GM12864 (cell line): Measurements from ENCODE around the gene DRD2.

Experiments used
- DNase-seq: peaks from one replicate; pipeline ENCODE4 v3.0.0-alpha.2; 2011; ENCODE audit warnings: low read depth
- H3K4me3 ChIP-seq: 2 replicates; pipeline ENCODE4 v1.5.1; 2011; ENCODE audit warnings: mild to moderate bottlenecking, low read depth, low read length, control low read depth
- CTCF ChIP-seq: IDR thresholded peaks from 2 replicates; pipeline ENCODE4 v1.5.1; 2011; ENCODE audit warnings: low read depth, mild to moderate bottlenecking, moderate library complexity, low read length, control low read depth, inconsistent platforms; ENCODE audit errors: missing control alignments

Gene DRD2

GRCh38 chr11:113397821-113398220 is 77.4 kb downstream of the DRD2 start:
- no peak for TF ChIP-seq CTCF
- no peak overlapping the region for H3K4me3 ChIP-seq
- DNase-seq, result no peak

- TF ChIP-seq CTCF, result no peak
- H3K4me3 ChIP-seq, result no peak overlapping the region
- no peak for DNase-seq
Measured at GRCh38 chr11:113397212-113397611, 78.0 kb downstream of the DRD2 start.

- no peak overlapping the region for H3K4me3 ChIP-seq
- no peak for DNase-seq
- TF ChIP-seq CTCF, result no peak
Measured at GRCh38 chr11:113396690-113397089, 78.5 kb downstream of the DRD2 start.

- no peak overlapping the region for H3K4me3 ChIP-seq
- DNase-seq, result no peak
- no peak for TF ChIP-seq CTCF
Measured at GRCh38 chr11:113395782-113396336, 79.3 kb downstream of the DRD2 start.

GRCh38 chr11:113394919-113395318 is 80.3 kb downstream of the DRD2 start:
- no peak for TF ChIP-seq CTCF
- DNase-seq, result no peak
- H3K4me3 ChIP-seq, result no peak overlapping the region

GRCh38 chr11:113393501-113393985 is 81.7 kb downstream of the DRD2 start:
- no peak overlapping the region for H3K4me3 ChIP-seq
- no peak for DNase-seq
- no peak for TF ChIP-seq CTCF

- no peak for TF ChIP-seq CTCF
- H3K4me3 ChIP-seq, result no peak overlapping the region
- DNase-seq, result no peak
Measured at GRCh38 chr11:113392236-113392921, 82.8 kb downstream of the DRD2 start.
